H1 (cell line): ENCODE data around the gene LTB. TPM values are rescaled to one million over a fixed set of nuclear protein-coding genes. Genes with fewer than 3 reads are reported as not detected.

Experiments used
- CTCF ChIA-PET: fragments of 300-600 bp; sonication (Branson Sonifier 250); formaldehyde crosslinking; loops from one replicate; lab custom pipeline; 2021; ENCODE audit not compliant: partially characterized antibody; lab: Charles Lee
- POLR2A ChIA-PET: fragments of 300-600 bp; sonication (Branson Sonifier 250); formaldehyde crosslinking; loops from one replicate; lab custom pipeline; 2021; ENCODE audit warnings: inconsistent platforms; ENCODE audit not compliant: partially characterized antibody; lab: Charles Lee
- DNase-seq, 2 experiments: peaks; one replicate each; pipeline versions ENCODE4 v3.0.0 to v3.0.0-alpha.2; 2010 to 2022; ENCODE audit warnings: low spot score in 2 of 2, low read depth in 1 of 2, mixed read lengths in 1 of 2
- FAIRE-seq: peaks from 2 replicates; lab custom pipeline; 2011; peaks lifted over from hg19 to GRCh38; lab: Jason Lieb, UNC
- H2AFZ ChIP-seq: 2 replicates; pipeline ENCODE4 v1.8.1; 2012; ENCODE audit warnings: low read length, inconsistent platforms
- H2AK5ac ChIP-seq: 2 replicates; pipeline ENCODE4 v1.6.1; 2013; ENCODE audit warnings: low read depth, low read length
- H2BK120ac ChIP-seq: replicated peaks from 2 replicates; pipeline ENCODE3; 2013; ENCODE audit warnings: low read depth, low read length, inconsistent platforms
- H2BK12ac ChIP-seq: 2 replicates; pipeline ENCODE4 v1.6.1; 2013; ENCODE audit warnings: low read depth, low read length
- H2BK15ac ChIP-seq: 2 replicates; pipeline ENCODE4 v1.6.1; 2013; ENCODE audit warnings: low read length
- H2BK20ac ChIP-seq: 2 replicates; pipeline ENCODE4 v1.6.1; 2013; ENCODE audit warnings: low read length
- H2BK5ac ChIP-seq: 2 replicates; pipeline ENCODE4 v1.6.1; 2013; ENCODE audit warnings: low read depth, low read length
- H3K14ac ChIP-seq: 2 replicates; pipeline ENCODE4 v1.6.1; 2013; ENCODE audit warnings: inconsistent platforms; ENCODE audit not compliant: insufficient read length
- H3K18ac ChIP-seq: 2 replicates; pipeline ENCODE4 v1.6.1; 2013; ENCODE audit warnings: low read length; ENCODE audit errors: extremely low read depth
- H3K23ac ChIP-seq: 2 replicates; pipeline ENCODE4 v1.6.1; 2013; ENCODE audit warnings: inconsistent platforms; ENCODE audit not compliant: insufficient read length
- H3K23me2 ChIP-seq: 2 replicates; pipeline ENCODE4 v1.6.1; 2013; ENCODE audit warnings: low read depth, low read length
- H3K27ac ChIP-seq: 2 replicates; pipeline ENCODE4 v1.6.1; 2011; ENCODE audit warnings: low read depth, low read length, inconsistent platforms
- H3K27me3 ChIP-seq, 4 experiments: replicated peaks in 1 of 4; 1 replicate in 1 of 4; 2 replicates in 3 of 4; pipeline versions ENCODE4 v1.6.1 to v1.8.1; 2011 to 2013; ENCODE audit warnings: low read length in 3 of 4, mild to moderate bottlenecking in 3 of 4, inconsistent platforms in 2 of 4, mixed read lengths in 2 of 4, moderate library complexity in 1 of 4; ENCODE audit not compliant: control insufficient read depth in 3 of 4, insufficient read depth in 3 of 4; ENCODE audit errors: extremely low read depth in 1 of 4
- H3K36me3 ChIP-seq, 4 experiments: 2 replicates each; pipeline versions ENCODE4 v1.6.1 to v1.8.1; 2011 to 2013; ENCODE audit warnings: mild to moderate bottlenecking in 4 of 4, low read length in 3 of 4, moderate library complexity in 2 of 4, control low read depth in 1 of 4, inconsistent platforms in 1 of 4; ENCODE audit not compliant: insufficient read depth in 4 of 4, control insufficient read depth in 2 of 4
- H3K4ac ChIP-seq: replicated peaks from 2 replicates; pipeline ENCODE3; 2013; ENCODE audit warnings: low read length, low read depth, mixed read lengths, inconsistent platforms; ENCODE audit not compliant: insufficient read length
- H3K4me1 ChIP-seq, 4 experiments: replicated peaks in 1 of 4; 1 replicate in 1 of 4; 2 replicates in 3 of 4; pipeline versions ENCODE4 v1.6.1 to v1.8.1; 2011 to 2013; ENCODE audit warnings: low read length in 3 of 4, inconsistent platforms in 2 of 4, mixed read lengths in 1 of 4; ENCODE audit not compliant: insufficient read depth in 4 of 4, control insufficient read depth in 3 of 4
- H3K4me2 ChIP-seq, 2 experiments: 2 replicates each; pipeline versions ENCODE4 v1.6.1 to v1.8.1; 2011 to 2013; ENCODE audit warnings: low read depth in 2 of 2, low read length in 2 of 2, control low read depth in 1 of 2, inconsistent platforms in 1 of 2, mild to moderate bottlenecking in 1 of 2; ENCODE audit not compliant: insufficient read depth in 1 of 2
- H3K4me3 ChIP-seq, 4 experiments: fragments of 200-600, 300-600 bp in 1 of 4; sonication (generic), shearing (Covaris generic), sonication (Bioruptor Twin) in 1 of 4; 2 replicates each; pipeline versions ENCODE4 v1.5.1 to v1.8.1; 2011 to 2016; ENCODE audit warnings: low read length in 4 of 4, low read depth in 3 of 4, control low read depth in 2 of 4, inconsistent platforms in 2 of 4, mild to moderate bottlenecking in 2 of 4, mixed read lengths in 1 of 4, moderate library complexity in 1 of 4; ENCODE audit not compliant: insufficient read depth in 2 of 4; ENCODE audit errors: extremely low read depth in 1 of 4
- H3K56ac ChIP-seq: replicated peaks from 2 replicates; pipeline ENCODE3; 2013; ENCODE audit warnings: low read depth, mild to moderate bottlenecking, mixed read lengths, low read length, inconsistent platforms; ENCODE audit not compliant: insufficient read length
- H3K79me1 ChIP-seq: 2 replicates; pipeline ENCODE4 v1.6.1; 2013; ENCODE audit warnings: low read depth, low read length, control low read depth
- H3K79me2 ChIP-seq, 2 experiments: 2 replicates each; pipeline versions ENCODE4 v1.6.1 to v1.8.1; 2012 to 2013; ENCODE audit warnings: low read length in 2 of 2, mild to moderate bottlenecking in 2 of 2, inconsistent platforms in 1 of 2; ENCODE audit not compliant: insufficient read depth in 2 of 2, control insufficient read depth in 1 of 2
- H3K9ac ChIP-seq, 4 experiments: replicated peaks in 1 of 4; 1 replicate in 1 of 4; 2 replicates in 3 of 4; pipeline versions ENCODE4 v1.6.1 to v1.8.1; 2011 to 2013; ENCODE audit warnings: low read depth in 3 of 4, low read length in 3 of 4, control low read depth in 2 of 4, mild to moderate bottlenecking in 2 of 4, moderate library complexity in 2 of 4, inconsistent platforms in 1 of 4; ENCODE audit errors: extremely low read depth in 1 of 4
- H3K9me3 ChIP-seq, 2 experiments: 2 replicates each; pipeline versions ENCODE4 v1.6.1 to v1.8.1; 2012 to 2013; ENCODE audit warnings: mild to moderate bottlenecking in 2 of 2, moderate library complexity in 2 of 2, control low read depth in 1 of 2, inconsistent platforms in 1 of 2, low read depth in 1 of 2, low read length in 1 of 2, mixed read lengths in 1 of 2; ENCODE audit not compliant: insufficient read depth in 2 of 2
- H4K20me1 ChIP-seq, 2 experiments: replicated peaks in 1 of 2; 2 replicates each; pipeline versions ENCODE3 to v1.8.1; 2011 to 2013; ENCODE audit warnings: inconsistent platforms in 2 of 2, low read length in 2 of 2, mild to moderate bottlenecking in 1 of 2; ENCODE audit not compliant: insufficient read depth in 2 of 2, control insufficient read depth in 1 of 2
- H4K5ac ChIP-seq: 2 replicates; pipeline ENCODE4 v1.6.1; 2013; ENCODE audit warnings: low read length, low read depth, mixed read lengths, inconsistent platforms; ENCODE audit not compliant: insufficient read length
- H4K8ac ChIP-seq: 2 replicates; pipeline ENCODE4 v1.8.0; 2013; ENCODE audit warnings: mild to moderate bottlenecking, moderate library complexity, low read length, inconsistent platforms; ENCODE audit not compliant: insufficient read depth; ENCODE audit errors: extremely low read depth
- H4K91ac ChIP-seq: replicated peaks from 2 replicates; pipeline ENCODE3; 2013; ENCODE audit warnings: low read length, mixed read lengths, inconsistent platforms; ENCODE audit not compliant: insufficient read length
- CBX8 ChIP-seq: fragments of 300-800, 300-1000 bp; sonication (generic); IDR thresholded peaks from 2 replicates; pipeline ENCODE4 v1.7.1; 2016; ENCODE audit warnings: low read depth, low read length, borderline replicate concordance
- CREB1 ChIP-seq: IDR thresholded peaks from 2 replicates; pipeline ENCODE4 v1.6.1; 2012; ENCODE audit warnings: inconsistent platforms
- EGR1 ChIP-seq: IDR thresholded peaks from 2 replicates; pipeline ENCODE4 v1.6.1; 2011; ENCODE audit warnings: low read depth, low read length, borderline replicate concordance
- FOSL1 ChIP-seq: IDR thresholded peaks from 2 replicates; pipeline ENCODE4 v1.6.1; 2011; ENCODE audit warnings: mild to moderate bottlenecking, low read depth, low read length, moderate library complexity; ENCODE audit not compliant: insufficient read depth
- NANOG ChIP-seq: IDR thresholded peaks from 2 replicates; pipeline ENCODE4 v1.6.1; 2011; ENCODE audit warnings: low read length, low read depth, mild to moderate bottlenecking, inconsistent platforms; ENCODE audit not compliant: insufficient read depth, poor library complexity, severe bottlenecking
- PHF8 ChIP-seq: fragments of 200-600 bp; sonication (generic); conservative IDR thresholded peaks from 2 replicates; pipeline ENCODE4 v1.7.1; 2012; ENCODE audit warnings: low read depth, mild to moderate bottlenecking, inconsistent platforms, low read length, moderate library complexity
- POLR2AphosphoS5 ChIP-seq: IDR thresholded peaks from 2 replicates; pipeline ENCODE4 v1.6.1; 2011; ENCODE audit warnings: low read depth, low read length
- POU5F1 ChIP-seq: IDR thresholded peaks from 2 replicates; pipeline ENCODE4 v1.6.1; 2011; ENCODE audit warnings: low read depth, mild to moderate bottlenecking, low read length, moderate library complexity
- RXRA ChIP-seq: IDR thresholded peaks from 2 replicates; pipeline ENCODE4 v1.6.1; 2011; ENCODE audit warnings: low read depth, mild to moderate bottlenecking, low read length, moderate library complexity; ENCODE audit not compliant: insufficient read depth
- SAP30 ChIP-seq: fragments of 300-600 bp; sonication (generic); IDR thresholded peaks from 2 replicates; pipeline ENCODE4 v1.7.1; 2012; ENCODE audit warnings: low read length, moderate library complexity, mild to moderate bottlenecking, inconsistent platforms; ENCODE audit not compliant: insufficient read depth, insufficient replicate concordance
- SP1 ChIP-seq: IDR thresholded peaks from 2 replicates; pipeline ENCODE4 v1.6.1; 2011; ENCODE audit warnings: low read depth, low read length
- SP4 ChIP-seq: IDR thresholded peaks from 2 replicates; pipeline ENCODE4 v1.6.1; 2012; ENCODE audit warnings: low read length, inconsistent platforms
- SUZ12 ChIP-seq: fragments of 200-600 bp; sonication (generic); IDR thresholded peaks from 2 replicates; pipeline ENCODE4 v1.6.1; 2012; ENCODE audit warnings: mild to moderate bottlenecking, inconsistent platforms, low read length, moderate library complexity, mixed read lengths
- WGBS, 2 experiments: shearing (Covaris generic) in 1 of 2; methylation state at CpG; one replicate each; pipeline versions ENCODE4 v1.1.6 to v1.1.7; 2013 to 2015; ENCODE audit warnings: low lambda C conversion rate in 2 of 2, mixed read lengths in 2 of 2, inconsistent platforms in 1 of 2, low coverage in 1 of 2, missing lambda C conversion rate in 1 of 2; ENCODE audit not compliant: insufficient replicate concordance in 2 of 2, insufficient coverage in 1 of 2, insufficient read length in 1 of 2; ENCODE audit errors: extremely low coverage in 1 of 2, missing lambda C conversion rate in 1 of 2; 5-methylcytosine and 5-hydroxymethylcytosine counted together
- polyA plus RNA-seq, 7 experiments: library from polyadenylated mRNA; depleted of rRNA in 3 of 7; stranded (reverse) in 5 of 7; unstranded in 2 of 7; fragments of >200 nt in 5 of 7; fragments of 200-250 nt in 2 of 7; gene quantifications; 1 replicate in 5 of 7; 2 replicates in 1 of 7; 4 replicates in 1 of 7; pipeline versions ENCODE4 v1.2.1 to v1.2.3, GENCODE V29; 2011 to 2013; ENCODE audit warnings: missing spikeins in 2 of 7, mixed read lengths in 2 of 7
- total RNA-seq: library from RNA; stranded (reverse); fragmentation: NEBNext Ultra II Directional; extraction: Animal tissue kit (Norgen Biotek cat#: 25700); gene quantifications from 2 replicates; pipeline ENCODE4 v1.2.1, GENCODE V29; 2021

Gene LTB
- total and polyA plus RNA-seq, 2 of the 8 experiments (the other 6 are each of a cell fraction or from before 2014, with no cell fraction given) = 0.43 to 0.47 TPM

DNA sequence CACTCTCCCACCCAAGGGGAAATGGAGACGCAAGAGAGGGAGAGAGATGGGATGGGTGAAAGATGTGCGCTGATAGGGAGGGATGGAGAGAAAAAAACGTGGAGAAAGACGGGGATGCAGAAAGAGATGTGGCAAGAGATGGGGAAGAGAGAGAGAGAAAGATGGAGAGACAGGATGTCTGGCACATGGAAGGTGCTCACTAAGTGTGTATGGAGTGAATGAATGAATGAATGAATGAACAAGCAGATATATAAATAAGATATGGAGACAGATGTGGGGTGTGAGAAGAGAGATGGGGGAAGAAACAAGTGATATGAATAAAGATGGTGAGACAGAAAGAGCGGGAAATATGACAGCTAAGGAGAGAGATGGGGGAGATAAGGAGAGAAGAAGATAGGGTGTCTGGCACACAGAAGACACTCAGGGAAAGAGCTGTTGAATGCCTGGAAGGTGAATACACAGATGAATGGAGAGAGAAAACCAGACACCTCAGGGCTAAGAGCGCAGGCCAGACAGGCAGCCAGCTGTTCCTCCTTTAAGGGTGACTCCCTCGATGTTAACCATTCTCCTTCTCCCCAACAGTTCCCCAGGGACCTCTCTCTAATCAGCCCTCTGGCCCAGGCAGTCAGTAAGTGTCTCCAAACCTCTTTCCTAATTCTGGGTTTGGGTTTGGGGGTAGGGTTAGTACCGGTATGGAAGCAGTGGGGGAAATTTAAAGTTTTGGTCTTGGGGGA lies 6.1 kb downstream of the LTB start:
- ChIA-PET CTCF (interaction anchor here (0.9 to 19.2 kb wide), 8 partner anchors 11 to 88 kb away, joined by 3 to 640 read pairs (median 11); partner anchors contain the start of genes ATP6V1G2, GPANK1, LST1 and LTB), POLR2A (interaction anchor here (0.8 to 12.2 kb wide), 14 partner anchors 10 to 283 kb away, joined by 3 to 110 read pairs (median 3); partner anchors contain the start of genes DDX39B, GPANK1, LST1 and MCCD1)
- Histone ChIP-seq H3K14ac (no peak overlapping the region), H3K4me3 (no peak overlapping the region), H3K4me1 (peaks cover 0 to 3% (median 0%) of the 10 kb centered on the region in 4 experiments; a peak in 3 of 7 replicates), H2AK5ac (no peak overlapping the region), H3K36me3 (no peaks in the 10 kb centered on the region), H3K79me1 (no peaks in the 10 kb centered on the region), H2BK5ac (no peak overlapping the region), H3K27me3 (peaks cover 0 to 8% (median 7%) of the 10 kb centered on the region in 4 experiments; a peak in 5 of 7 replicates), H2AFZ (no peak overlapping the region), H2BK20ac (no peak overlapping the region), H4K91ac (no peak overlapping the region), H2BK120ac (no peak overlapping the region), H3K79me2 (no peaks in the 10 kb centered on the region), H3K27ac (no peak overlapping the region), H3K9me3 (no peaks in the 10 kb centered on the region), H4K8ac (no peak overlapping the region), H2BK12ac (no peak overlapping the region), H4K20me1 (no peaks in the 10 kb centered on the region), H3K9ac (no peak overlapping the region), H3K4ac (no peak overlapping the region), H4K5ac (no peak overlapping the region), H3K4me2 (no peak overlapping the region), H3K56ac (no peak overlapping the region), H3K18ac (no peak overlapping the region), H2BK15ac (no peak overlapping the region), H3K23ac (no peak overlapping the region), H3K23me2 (peaks cover 7% of the 10 kb centered on the region; the same call in 1 of the 2 replicates)
- WGBS, 2 experiments = 82 to 100% methylated on average over 3 to 8 of the region's 8 CpGs
- DNase-seq (no peak), FAIRE-seq (no peak)
- TF ChIP-seq POLR2AphosphoS5 = no peak
- TF ChIP-seq SUZ12 = no peak
- TF ChIP-seq RXRA = no peak
- TF ChIP-seq POU5F1 = no peak
- TF ChIP-seq CBX8 = no peak
- TF ChIP-seq FOSL1 = no peak
- TF ChIP-seq NANOG = no peak
- no peak for TF ChIP-seq SP1
- TF ChIP-seq SP4 = no peak
- TF ChIP-seq CREB1 = no peak
- TF ChIP-seq PHF8 = no peak
- TF ChIP-seq EGR1 = no peak
- TF ChIP-seq SAP30 = no peak
